ENCODE data around the gene OSR1. TPM values are rescaled to one million over a fixed set of nuclear protein-coding genes. Genes with fewer than 3 reads are reported as not detected.

OSR1 gene
- total and polyA plus RNA-seq, 2 of the 4 experiments (the other 2 are of a cell fraction): 12.4 to 48.0 TPM

DNA sequence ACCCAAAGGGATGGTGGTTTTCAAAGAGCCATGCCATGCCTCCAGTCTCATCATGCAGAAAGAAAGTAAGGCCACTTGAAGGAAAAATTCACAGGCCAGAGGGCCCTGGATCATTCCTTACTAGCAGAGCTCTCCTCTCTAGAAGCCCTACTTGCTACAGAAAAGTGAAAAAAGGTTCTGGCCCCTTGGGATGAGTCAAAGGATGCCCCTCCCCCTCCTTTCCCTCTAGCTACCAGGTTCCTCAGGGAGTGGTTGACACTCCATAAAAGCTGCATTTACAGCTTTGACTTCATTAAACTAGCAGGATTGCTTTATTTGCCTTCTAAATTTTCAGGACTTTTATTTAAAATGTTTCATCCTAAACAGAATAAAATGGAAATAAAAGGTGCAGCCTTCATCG is 21.2 kb downstream of the OSR1 start:
- no peak overlapping the region for H2AK5ac ChIP-seq (ENCODE audit: low read depth, low read length)
- no peak overlapping the region for H4K5ac ChIP-seq (ENCODE audit: low read depth, low read length)
- in situ Hi-C loops (cut with MboI; ENCODE audit: low sequenced_read_pairs): no loop called here
- H4K8ac ChIP-seq (ENCODE audit: low read depth in 2 of 2, low read length in 2 of 2): no peak overlapping the region
- H3K4ac ChIP-seq (ENCODE audit: low read depth, low read length): no peak overlapping the region
- H3K18ac ChIP-seq (ENCODE audit: low read depth, low read length): no peak overlapping the region
- dilution Hi-C loops (cut with HindIII; ENCODE audit: low sequenced_read_pairs, unreplicated experiment): no loop called here
- ATAC-seq (ENCODE audit: low read depth) (no peak), DNase-seq (no peak)
- H2BK120ac ChIP-seq (ENCODE audit: low read depth, low read length): no peak overlapping the region
- intact Hi-C loops (cut with micrococcal nuclease): no loop called here
- no peaks in the 10 kb centered on the region for H3K9me3 ChIP-seq (ENCODE audit: control insufficient read depth, insufficient read depth, low read length)
- no peak overlapping the region for H2BK5ac ChIP-seq (ENCODE audit: low read depth, low read length, poor library complexity, severe bottlenecking)
- H2BK15ac ChIP-seq (ENCODE audit: low read depth, low read length): no peak overlapping the region
- peaks cover 3% of the 10 kb centered on the region; the same call in 1 of the 2 replicates for H3K36me3 ChIP-seq (ENCODE audit: control insufficient read depth, insufficient read depth, low read length)
- no peak overlapping the region for H4K91ac ChIP-seq (ENCODE audit: insufficient read depth, low read depth, low read length)
- no peak overlapping the region for H3K4me2 ChIP-seq (ENCODE audit: low read depth, low read length)
- no CpG with 5 or more reads among the region's 1 CpG for WGBS, 2 experiments (ENCODE audit: extremely low coverage in 2 of 2, insufficient read length in 1 of 2)
- peaks cover 0 to 4% of the 10 kb centered on the region in 2 experiments; a peak in 2 of 4 replicates for H3K79me1 ChIP-seq (ENCODE audit: low read depth in 1 of 2, low read length in 2 of 2)
- H3K27me3 ChIP-seq (ENCODE audit: control insufficient read depth, insufficient read depth, low read length): no peaks in the 10 kb centered on the region
- no peak overlapping the region for H3K56ac ChIP-seq (ENCODE audit: extremely low read depth, insufficient read depth, low read length)
- no peaks in the 10 kb centered on the region for H3K9me1 ChIP-seq (ENCODE audit: insufficient read depth, low read length)
- no peak overlapping the region for H2AK9ac ChIP-seq (replicated peaks; ENCODE audit: low read depth, low read length, poor library complexity)
- no peaks in the 10 kb centered on the region for H4K20me1 ChIP-seq (ENCODE audit: insufficient read depth, low read length)
- TF ChIP-seq, protein P1, sequence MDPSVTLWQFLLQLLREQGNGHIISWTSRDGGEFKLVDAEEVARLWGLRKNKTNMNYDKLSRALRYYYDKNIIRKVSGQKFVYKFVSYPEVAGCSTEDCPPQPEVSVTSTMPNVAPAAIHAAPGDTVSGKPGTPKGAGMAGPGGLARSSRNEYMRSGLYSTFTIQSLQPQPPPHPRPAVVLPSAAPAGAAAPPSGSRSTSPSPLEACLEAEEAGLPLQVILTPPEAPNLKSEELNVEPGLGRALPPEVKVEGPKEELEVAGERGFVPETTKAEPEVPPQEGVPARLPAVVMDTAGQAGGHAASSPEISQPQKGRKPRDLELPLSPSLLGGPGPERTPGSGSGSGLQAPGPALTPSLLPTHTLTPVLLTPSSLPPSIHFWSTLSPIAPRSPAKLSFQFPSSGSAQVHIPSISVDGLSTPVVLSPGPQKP (IDR thresholded peaks at IDR 0.05; ENCODE audit: borderline replicate concordance, low read depth, low read length): no peak
- TF ChIP-seq NFE2L2 (IDR thresholded peaks at IDR 0.05; ENCODE audit: low read depth, low read length) (no peak), CEBPB (IDR thresholded peaks at IDR 0.05; ENCODE audit: low read depth, low read length) (no peak), BHLHE40 (IDR thresholded peaks at IDR 0.05; ENCODE audit: low read depth, low read length) (no peak), RAD21 (IDR thresholded peaks at IDR 0.05; ENCODE audit: low read length) (no peak), FOS (IDR thresholded peaks at IDR 0.05; ENCODE audit: low read depth, low read length) (no peak), MAZ (IDR thresholded peaks at IDR 0.05; ENCODE audit: borderline replicate concordance, low read depth, low read length) (no peak), POLR2A (IDR thresholded peaks at IDR 0.05; ENCODE audit: low read depth, low read length) (no peak), MXI1 (IDR thresholded peaks at IDR 0.05; ENCODE audit: borderline replicate concordance, low read depth, low read length) (no peak), SMC3 (IDR thresholded peaks at IDR 0.05; ENCODE audit: low read depth, low read length) (no peak), MAFK (IDR thresholded peaks at IDR 0.05; ENCODE audit: low read depth, low read length) (no peak), RFX5 (IDR thresholded peaks at IDR 0.05; ENCODE audit: low read depth, low read length) (no peak), CHD1 (IDR thresholded peaks at IDR 0.05; ENCODE audit: low read depth, low read length) (no peak)
- TF ChIP-seq, protein P2, sequence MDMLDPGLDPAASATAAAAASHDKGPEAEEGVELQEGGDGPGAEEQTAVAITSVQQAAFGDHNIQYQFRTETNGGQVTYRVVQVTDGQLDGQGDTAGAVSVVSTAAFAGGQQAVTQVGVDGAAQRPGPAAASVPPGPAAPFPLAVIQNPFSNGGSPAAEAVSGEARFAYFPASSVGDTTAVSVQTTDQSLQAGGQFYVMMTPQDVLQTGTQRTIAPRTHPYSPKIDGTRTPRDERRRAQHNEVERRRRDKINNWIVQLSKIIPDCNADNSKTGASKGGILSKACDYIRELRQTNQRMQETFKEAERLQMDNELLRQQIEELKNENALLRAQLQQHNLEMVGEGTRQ (IDR thresholded peaks at IDR 0.05; ENCODE audit: low read depth, low read length): no peak
- TF ChIP-seq, protein P3, sequence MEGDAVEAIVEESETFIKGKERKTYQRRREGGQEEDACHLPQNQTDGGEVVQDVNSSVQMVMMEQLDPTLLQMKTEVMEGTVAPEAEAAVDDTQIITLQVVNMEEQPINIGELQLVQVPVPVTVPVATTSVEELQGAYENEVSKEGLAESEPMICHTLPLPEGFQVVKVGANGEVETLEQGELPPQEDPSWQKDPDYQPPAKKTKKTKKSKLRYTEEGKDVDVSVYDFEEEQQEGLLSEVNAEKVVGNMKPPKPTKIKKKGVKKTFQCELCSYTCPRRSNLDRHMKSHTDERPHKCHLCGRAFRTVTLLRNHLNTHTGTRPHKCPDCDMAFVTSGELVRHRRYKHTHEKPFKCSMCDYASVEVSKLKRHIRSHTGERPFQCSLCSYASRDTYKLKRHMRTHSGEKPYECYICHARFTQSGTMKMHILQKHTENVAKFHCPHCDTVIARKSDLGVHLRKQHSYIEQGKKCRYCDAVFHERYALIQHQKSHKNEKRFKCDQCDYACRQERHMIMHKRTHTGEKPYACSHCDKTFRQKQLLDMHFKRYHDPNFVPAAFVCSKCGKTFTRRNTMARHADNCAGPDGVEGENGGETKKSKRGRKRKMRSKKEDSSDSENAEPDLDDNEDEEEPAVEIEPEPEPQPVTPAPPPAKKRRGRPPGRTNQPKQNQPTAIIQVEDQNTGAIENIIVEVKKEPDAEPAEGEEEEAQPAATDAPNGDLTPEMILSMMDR (conservative IDR thresholded peaks at IDR 0.05; ENCODE audit: low read depth, low read length): no peak
- no peak overlapping the region for H3K4me3 ChIP-seq (ENCODE audit: insufficient read depth, low read depth, low read length)
- H3K14ac ChIP-seq (replicated peaks; ENCODE audit: low read depth, low read length): no peak overlapping the region
- no peak overlapping the region for H3K9ac ChIP-seq (ENCODE audit: low read depth, low read length)
- H3K23ac ChIP-seq (ENCODE audit: low read depth, low read length): no peak overlapping the region
- POLR2A ChIA-PET (ENCODE audit: unreplicated experiment): no interaction called here
- CTCF ChIA-PET: no interaction called here
- BruUV-seq (replicated peaks): no TSS peak
- no peaks in the 10 kb centered on the region for H3K4me1 ChIP-seq (ENCODE audit: control insufficient read depth, insufficient read depth, low read length)
- H2BK20ac ChIP-seq (ENCODE audit: low read depth, low read length): no peak overlapping the region
- H2AFZ ChIP-seq (replicated peaks; ENCODE audit: low read length, poor library complexity): peak overlapping the region; percentile 49
- H3K27ac ChIP-seq (ENCODE audit: insufficient read depth, low read length): no peak overlapping the region

Measured in IMR-90 (cell line).